ENCODE measurements around the gene JARID2. TPM values are rescaled to one million over a fixed set of nuclear protein-coding genes. Genes with fewer than 3 reads are reported as not detected.

JARID2 gene
- polyA plus RNA-seq, 1 donor (not counting 4 experiments of a cell fraction or from before 2014, with no cell fraction given) = 11.0 TPM

DNA sequence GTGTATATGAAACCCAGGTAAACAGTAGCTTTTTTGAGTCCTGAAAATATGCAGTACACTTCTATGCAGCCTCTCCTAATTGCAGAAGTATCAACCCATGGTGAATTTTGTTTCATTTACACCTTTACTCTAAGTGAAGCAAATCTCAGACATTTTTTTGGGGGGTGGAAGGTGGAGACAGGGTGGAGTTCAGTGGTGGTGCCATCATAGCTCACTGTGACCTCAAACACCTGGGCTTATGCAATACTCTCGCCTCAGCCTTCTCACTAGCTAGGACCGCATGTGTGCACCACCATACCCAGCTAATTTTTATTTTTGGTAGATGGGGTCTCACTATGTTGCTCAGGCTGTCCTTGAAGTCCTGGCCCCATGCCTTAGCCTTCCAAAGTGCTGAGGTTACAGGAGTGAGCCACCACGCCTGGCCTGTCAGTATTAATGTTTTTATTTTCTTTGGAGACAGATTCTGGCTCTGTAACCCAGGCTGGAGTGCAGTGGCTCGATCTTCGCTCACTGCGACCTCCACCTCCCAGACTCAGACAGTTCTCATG lies 80.3 kb downstream of the JARID2 start:
- Histone ChIP-seq H3K27me3 (ENCODE audit: control insufficient read depth, extremely low read depth, insufficient read depth, low read length) (no peaks in the 10 kb centered on the region), H2AFZ (ENCODE audit: control insufficient read depth, low read length) (no peak overlapping the region), H3K4me1 (ENCODE audit: control insufficient read depth, extremely low read depth, insufficient read depth, low read length) (peaks cover 59% of the 10 kb centered on the region), H3K4me3 (ENCODE audit: control insufficient read depth in 2 of 3, extremely low read depth in 1 of 3, insufficient read depth in 2 of 3, low read depth in 1 of 3, low read length in 3 of 3) (no peak overlapping the region), H4K20me1 (ENCODE audit: control insufficient read depth, extremely low read depth, insufficient read depth, low read length) (peaks cover 11% of the 10 kb centered on the region), H3K36me3 (ENCODE audit: control insufficient read depth in 2 of 2, extremely low read depth in 1 of 2, insufficient read depth in 2 of 2, low read length in 2 of 2) (no peaks in the 10 kb centered on the region), H3K9me3 (ENCODE audit: control insufficient read depth, low read depth, low read length) (no peaks in the 10 kb centered on the region), H3K27ac (ENCODE audit: control insufficient read depth, insufficient read depth, low read length) (peak overlapping the region; percentile 54), H3K79me2 (ENCODE audit: control insufficient read depth, insufficient read depth, low read length) (peaks cover 86% of the 10 kb centered on the region), H3K4me2 (ENCODE audit: control insufficient read depth, extremely low read depth, insufficient read depth, low read depth, low read length) (no peak overlapping the region), H3K9me1 (ENCODE audit: control insufficient read depth, extremely low read depth, insufficient read depth, low read length) (peaks cover 7% of the 10 kb centered on the region), H3K9ac (ENCODE audit: control insufficient read depth, extremely low read depth, insufficient read depth, low read length) (no peak overlapping the region)
- FAIRE-seq = no peak
- no peak for DNase-seq (ENCODE audit: low read depth, low spot score)
- TF ChIP-seq, protein P1, sequence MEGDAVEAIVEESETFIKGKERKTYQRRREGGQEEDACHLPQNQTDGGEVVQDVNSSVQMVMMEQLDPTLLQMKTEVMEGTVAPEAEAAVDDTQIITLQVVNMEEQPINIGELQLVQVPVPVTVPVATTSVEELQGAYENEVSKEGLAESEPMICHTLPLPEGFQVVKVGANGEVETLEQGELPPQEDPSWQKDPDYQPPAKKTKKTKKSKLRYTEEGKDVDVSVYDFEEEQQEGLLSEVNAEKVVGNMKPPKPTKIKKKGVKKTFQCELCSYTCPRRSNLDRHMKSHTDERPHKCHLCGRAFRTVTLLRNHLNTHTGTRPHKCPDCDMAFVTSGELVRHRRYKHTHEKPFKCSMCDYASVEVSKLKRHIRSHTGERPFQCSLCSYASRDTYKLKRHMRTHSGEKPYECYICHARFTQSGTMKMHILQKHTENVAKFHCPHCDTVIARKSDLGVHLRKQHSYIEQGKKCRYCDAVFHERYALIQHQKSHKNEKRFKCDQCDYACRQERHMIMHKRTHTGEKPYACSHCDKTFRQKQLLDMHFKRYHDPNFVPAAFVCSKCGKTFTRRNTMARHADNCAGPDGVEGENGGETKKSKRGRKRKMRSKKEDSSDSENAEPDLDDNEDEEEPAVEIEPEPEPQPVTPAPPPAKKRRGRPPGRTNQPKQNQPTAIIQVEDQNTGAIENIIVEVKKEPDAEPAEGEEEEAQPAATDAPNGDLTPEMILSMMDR (optimal IDR thresholded peaks at IDR 0.05 in 1 of 3, IDR thresholded peaks at IDR 0.05 in 1 of 3, conservative IDR thresholded peaks at IDR 0.05 in 1 of 3; ENCODE audit: extremely low read depth in 1 of 3, insufficient read depth in 2 of 3, low read length in 3 of 3) = no peak
- no peak for TF ChIP-seq EZH2 (IDR thresholded peaks at IDR 0.05; ENCODE audit: low read length)
- dilution Hi-C loops (cut with MboI; ENCODE audit: extremely low pct_ligation_motif_present, low sequenced_read_pairs) = no loop called here

DNA sequence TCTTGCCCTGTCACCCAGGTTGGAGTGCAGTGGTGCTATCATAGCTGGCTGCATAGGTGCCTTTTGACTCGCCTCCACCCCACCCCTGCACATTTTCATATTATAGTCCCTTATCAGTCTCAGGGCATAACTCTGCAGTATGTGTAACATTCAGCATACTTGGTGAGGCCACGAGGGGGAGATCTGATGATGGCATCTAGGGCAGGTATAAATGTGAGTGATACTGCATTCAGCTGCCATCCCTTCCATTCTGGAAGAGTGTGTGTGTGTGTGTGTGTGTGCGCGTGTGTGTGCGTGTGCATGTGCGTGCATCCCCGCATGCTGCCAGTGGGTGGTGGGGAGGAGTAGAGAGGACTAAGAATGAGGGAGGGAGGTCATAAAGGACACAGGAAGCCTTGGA lies 81.4 kb downstream of the JARID2 start:
- H3K4me3 ChIP-seq (ENCODE audit: control insufficient read depth in 2 of 3, extremely low read depth in 1 of 3, insufficient read depth in 2 of 3, low read depth in 1 of 3, low read length in 3 of 3) = no peak overlapping the region
- H2AFZ ChIP-seq (ENCODE audit: control insufficient read depth, low read length) = no peak overlapping the region
- FAIRE-seq = no peak
- no peak for DNase-seq (ENCODE audit: low read depth, low spot score)
- H3K9me1 ChIP-seq (ENCODE audit: control insufficient read depth, extremely low read depth, insufficient read depth, low read length) = peaks cover 7% of the 10 kb centered on the region
- no peak overlapping the region for H3K4me2 ChIP-seq (ENCODE audit: control insufficient read depth, extremely low read depth, insufficient read depth, low read depth, low read length)
- H3K27ac ChIP-seq (ENCODE audit: control insufficient read depth, insufficient read depth, low read length) = peak overlapping the region; percentile 54
- peaks cover 11% of the 10 kb centered on the region for H4K20me1 ChIP-seq (ENCODE audit: control insufficient read depth, extremely low read depth, insufficient read depth, low read length)
- H3K79me2 ChIP-seq (ENCODE audit: control insufficient read depth, insufficient read depth, low read length) = peaks cover 87% of the 10 kb centered on the region
- H3K9me3 ChIP-seq (ENCODE audit: control insufficient read depth, low read depth, low read length) = no peaks in the 10 kb centered on the region
- peaks cover 55% of the 10 kb centered on the region for H3K4me1 ChIP-seq (ENCODE audit: control insufficient read depth, extremely low read depth, insufficient read depth, low read length)
- TF ChIP-seq, protein P1 (optimal IDR thresholded peaks at IDR 0.05 in 1 of 3, IDR thresholded peaks at IDR 0.05 in 1 of 3, conservative IDR thresholded peaks at IDR 0.05 in 1 of 3; ENCODE audit: extremely low read depth in 1 of 3, insufficient read depth in 2 of 3, low read length in 3 of 3) = peak; percentile 25 to 64 (median 40)
- no peak for TF ChIP-seq EZH2 (IDR thresholded peaks at IDR 0.05; ENCODE audit: low read length)
- H3K9ac ChIP-seq (ENCODE audit: control insufficient read depth, extremely low read depth, insufficient read depth, low read length) = no peak overlapping the region
- dilution Hi-C loops (cut with MboI; ENCODE audit: extremely low pct_ligation_motif_present, low sequenced_read_pairs) = no loop called here
- no peaks in the 10 kb centered on the region for H3K27me3 ChIP-seq (ENCODE audit: control insufficient read depth, extremely low read depth, insufficient read depth, low read length)
- no peaks in the 10 kb centered on the region for H3K36me3 ChIP-seq (ENCODE audit: control insufficient read depth in 2 of 2, extremely low read depth in 1 of 2, insufficient read depth in 2 of 2, low read length in 2 of 2)

Measured in keratinocyte (primary cell).